Suprapubic skin (tissue), 3 donors: Measurements from ENCODE around the gene MYADML2.

ENCODE experiments used
- EP300 ChIP-seq: sonication (generic); formaldehyde crosslinking; IDR thresholded peaks from one replicate; pipeline ENCODE4 v1.6.1; 2017; ENCODE audit warnings: antibody characterized with exemption
- POLR2A ChIP-seq, 2 donors: fragments of 450-650 bp; IDR thresholded peaks; one replicate each; pipeline ENCODE4 v1.6.1; 2017; ENCODE audit warnings: antibody characterized with exemption in 2 of 2, mild to moderate bottlenecking in 2 of 2, moderate library complexity in 2 of 2
- TF ChIP-seq, protein P1 (sequence below), 2 donors: fragments of 200-600 bp in 1 of 2; fragments of 450-650 bp in 1 of 2; sonication (generic) in 1 of 2; IDR thresholded peaks; one replicate each; pipeline ENCODE4 v1.5.1; 2016 to 2019; ENCODE audit warnings: antibody characterized with exemption in 2 of 2, mild to moderate bottlenecking in 1 of 2, moderate library complexity in 1 of 2

DNA sequence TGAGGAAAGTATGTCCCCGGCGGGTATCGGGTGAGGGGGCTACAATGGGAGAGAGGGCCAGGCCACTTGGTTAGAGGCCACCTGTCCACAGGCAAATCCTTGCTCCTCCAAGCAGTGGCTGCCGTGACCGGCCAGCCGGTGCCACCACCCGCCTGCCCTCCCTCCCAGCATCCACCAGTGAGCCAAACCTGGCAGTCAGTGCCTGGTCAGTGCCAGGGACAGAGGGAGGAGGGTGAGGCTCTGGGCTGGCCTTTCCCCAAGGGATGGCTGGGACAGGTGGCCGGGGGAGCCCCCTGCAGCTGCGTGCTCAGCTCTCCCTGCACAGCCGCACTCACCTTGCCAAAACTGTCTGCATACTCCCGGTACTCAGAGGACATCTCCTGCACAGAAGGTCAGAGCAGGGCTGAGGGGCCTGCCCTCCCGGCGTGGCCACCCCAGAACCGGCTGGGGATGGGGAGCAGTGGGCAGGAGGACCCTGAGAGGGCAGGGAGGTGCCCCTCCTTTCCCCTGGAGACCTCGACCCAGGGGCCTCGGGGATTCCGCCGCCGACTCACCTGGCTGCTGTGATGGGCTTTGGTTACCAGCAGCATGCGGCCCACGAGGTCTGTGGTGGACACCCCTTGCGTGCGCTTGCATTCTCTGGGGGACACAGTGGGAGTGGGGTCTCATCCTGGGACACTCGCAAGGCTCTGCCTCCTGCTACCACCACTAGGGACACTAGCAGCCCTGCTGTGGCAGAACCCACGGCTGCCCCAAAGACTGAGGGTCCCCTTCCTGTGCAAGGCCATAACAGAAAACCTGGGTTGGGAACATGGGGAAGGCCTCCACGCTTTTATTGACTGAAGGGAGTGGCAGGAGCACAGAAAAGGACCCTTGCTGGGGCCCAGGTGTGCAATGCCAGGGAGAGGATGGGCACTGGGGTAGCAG is 39.6 kb downstream of the MYADML2 start:
- TF ChIP-seq, protein P1, sequence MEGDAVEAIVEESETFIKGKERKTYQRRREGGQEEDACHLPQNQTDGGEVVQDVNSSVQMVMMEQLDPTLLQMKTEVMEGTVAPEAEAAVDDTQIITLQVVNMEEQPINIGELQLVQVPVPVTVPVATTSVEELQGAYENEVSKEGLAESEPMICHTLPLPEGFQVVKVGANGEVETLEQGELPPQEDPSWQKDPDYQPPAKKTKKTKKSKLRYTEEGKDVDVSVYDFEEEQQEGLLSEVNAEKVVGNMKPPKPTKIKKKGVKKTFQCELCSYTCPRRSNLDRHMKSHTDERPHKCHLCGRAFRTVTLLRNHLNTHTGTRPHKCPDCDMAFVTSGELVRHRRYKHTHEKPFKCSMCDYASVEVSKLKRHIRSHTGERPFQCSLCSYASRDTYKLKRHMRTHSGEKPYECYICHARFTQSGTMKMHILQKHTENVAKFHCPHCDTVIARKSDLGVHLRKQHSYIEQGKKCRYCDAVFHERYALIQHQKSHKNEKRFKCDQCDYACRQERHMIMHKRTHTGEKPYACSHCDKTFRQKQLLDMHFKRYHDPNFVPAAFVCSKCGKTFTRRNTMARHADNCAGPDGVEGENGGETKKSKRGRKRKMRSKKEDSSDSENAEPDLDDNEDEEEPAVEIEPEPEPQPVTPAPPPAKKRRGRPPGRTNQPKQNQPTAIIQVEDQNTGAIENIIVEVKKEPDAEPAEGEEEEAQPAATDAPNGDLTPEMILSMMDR (IDR thresholded peaks at IDR 0.05), result no peak
- TF ChIP-seq POLR2A (IDR thresholded peaks at IDR 0.05) (no peak), EP300 (no peak)
